Amygdala (tissue), 56 donors: Measurements from ENCODE around the gene USP21.

ENCODE experiments used
- DNase-seq, 56 donors: peaks; one replicate each; lab custom pipeline; 2025; lab: John Stamatoyannopoulos, UW

Gene USP21

DNA sequence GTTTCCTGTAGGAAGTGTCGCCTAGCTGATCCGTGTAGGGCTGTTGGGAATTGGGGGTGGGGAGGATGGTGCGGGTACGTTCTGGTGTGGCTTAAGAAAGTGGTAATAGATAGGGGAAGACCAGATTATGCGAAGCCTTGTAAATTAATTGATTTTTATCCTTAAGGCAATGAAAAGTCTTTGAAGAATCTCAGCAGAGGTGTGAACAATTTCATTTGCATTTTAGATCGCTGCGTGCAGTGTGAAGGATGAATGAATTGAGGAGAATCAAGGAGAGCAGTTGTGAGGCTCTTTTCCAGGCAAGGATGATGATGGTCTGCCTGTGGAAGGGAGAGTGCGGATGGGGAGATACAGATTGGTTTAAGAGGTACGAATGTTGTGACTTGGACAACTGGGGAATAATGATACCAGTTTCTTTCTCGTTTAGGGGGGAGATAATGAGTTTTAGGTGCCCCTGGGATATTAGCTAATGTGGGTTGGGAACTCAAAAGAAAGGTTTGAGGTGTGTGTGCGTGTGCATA, 26.0 kb upstream of the USP21 start:
- DNase-seq, result no peak

DNA sequence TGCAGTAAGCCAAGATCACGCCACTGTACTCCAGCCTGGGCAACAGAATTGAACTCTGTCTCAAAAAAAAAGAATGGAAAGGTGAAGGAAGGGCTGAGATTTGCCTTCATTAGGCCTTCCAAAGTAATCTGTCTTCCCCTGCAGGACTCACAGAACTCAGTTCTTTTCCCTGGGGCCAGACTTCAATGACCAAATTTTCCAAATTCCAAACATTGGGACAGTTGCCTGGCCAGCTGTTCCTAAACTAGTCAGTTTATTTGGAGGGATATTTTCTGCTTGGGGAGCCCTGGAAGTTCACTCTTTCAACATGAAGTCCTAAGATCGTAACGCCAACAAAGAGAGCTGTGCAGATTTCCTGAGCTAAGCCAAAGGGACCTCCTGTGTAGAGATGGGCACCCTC, 21.4 kb upstream of the USP21 start:
- DNase-seq, result no peak

GRCh38 chr1:161138431-161138830, 20.9 kb upstream of the USP21 start:
- no peak for DNase-seq

- DNase-seq, result peak in 2 of 56 donors; percentile 12 to 51
These were observed 19.5 kb upstream of the USP21 start for GRCh38 chr1:161139766-161140165.

GRCh38 chr1:161140755-161141400, 18.4 kb upstream of the USP21 start:
- no peak for DNase-seq

DNA sequence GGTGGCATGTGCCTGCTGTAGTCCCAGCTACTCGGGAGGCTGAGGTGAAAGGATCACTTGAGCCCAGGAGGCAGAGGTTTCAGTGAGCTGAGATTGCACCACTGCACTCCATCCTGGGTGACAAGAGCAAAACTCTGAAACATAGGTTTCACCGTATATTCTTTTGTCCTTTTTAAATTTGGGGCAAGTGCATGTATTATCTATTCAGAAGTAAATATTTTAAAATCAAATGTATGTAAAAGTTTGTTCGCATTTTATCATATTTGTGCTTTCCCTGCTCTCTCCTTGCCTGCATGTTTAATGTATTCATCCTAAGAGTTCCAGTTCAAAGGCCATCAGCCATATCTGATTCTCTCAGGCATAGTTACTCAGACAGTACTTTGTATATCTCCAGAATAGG, 13.5 kb upstream of the USP21 start:
- DNase-seq, result no peak

- DNase-seq, result no peak
These were observed 6.1 kb upstream of the USP21 start for GRCh38 chr1:161153176-161153575.

DNA sequence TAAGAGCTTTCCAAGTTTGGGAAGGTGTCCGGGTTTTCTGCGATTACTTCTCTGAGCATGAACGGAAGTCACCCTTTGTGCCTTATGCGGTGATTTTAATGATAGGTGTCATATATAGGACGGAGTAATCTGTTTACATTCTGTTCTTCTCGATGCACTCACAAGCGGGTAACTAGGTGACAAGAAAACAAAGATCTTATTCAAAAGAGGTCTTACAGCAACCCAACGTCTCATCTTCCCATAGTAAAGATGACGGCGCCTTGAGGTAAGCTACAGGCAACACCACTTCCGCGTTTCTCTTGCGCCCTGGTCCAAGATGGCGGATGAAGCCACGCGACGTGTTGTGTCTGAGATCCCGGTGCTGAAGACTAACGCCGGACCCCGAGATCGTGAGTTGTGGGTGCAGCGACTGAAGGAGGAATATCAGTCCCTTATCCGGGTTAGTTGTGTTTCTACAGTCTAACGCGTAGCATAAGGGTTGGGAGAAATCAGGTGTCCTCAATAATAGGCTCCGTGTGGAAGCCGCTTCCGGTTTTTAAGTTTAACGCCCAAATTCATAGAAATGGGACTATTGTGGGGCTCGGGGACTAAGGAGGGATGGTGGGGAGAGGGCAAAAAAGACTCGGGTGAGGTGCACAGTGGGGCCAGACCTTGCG, 5.5 kb upstream of the USP21 start, which contains the start of gene UFC1:
UFC1 (plus strand) TSS at position 297 of the 656 bp plus-strand sequence; CDS start at position 317, 20 bp downstream.
- DNase-seq, result peak in 55 of 56 donors; percentile 21 to 90 (median 71)

- DNase-seq, result no peak
These were observed 1.4 kb upstream of the USP21 start for GRCh38 chr1:161157867-161158266.

DNA sequence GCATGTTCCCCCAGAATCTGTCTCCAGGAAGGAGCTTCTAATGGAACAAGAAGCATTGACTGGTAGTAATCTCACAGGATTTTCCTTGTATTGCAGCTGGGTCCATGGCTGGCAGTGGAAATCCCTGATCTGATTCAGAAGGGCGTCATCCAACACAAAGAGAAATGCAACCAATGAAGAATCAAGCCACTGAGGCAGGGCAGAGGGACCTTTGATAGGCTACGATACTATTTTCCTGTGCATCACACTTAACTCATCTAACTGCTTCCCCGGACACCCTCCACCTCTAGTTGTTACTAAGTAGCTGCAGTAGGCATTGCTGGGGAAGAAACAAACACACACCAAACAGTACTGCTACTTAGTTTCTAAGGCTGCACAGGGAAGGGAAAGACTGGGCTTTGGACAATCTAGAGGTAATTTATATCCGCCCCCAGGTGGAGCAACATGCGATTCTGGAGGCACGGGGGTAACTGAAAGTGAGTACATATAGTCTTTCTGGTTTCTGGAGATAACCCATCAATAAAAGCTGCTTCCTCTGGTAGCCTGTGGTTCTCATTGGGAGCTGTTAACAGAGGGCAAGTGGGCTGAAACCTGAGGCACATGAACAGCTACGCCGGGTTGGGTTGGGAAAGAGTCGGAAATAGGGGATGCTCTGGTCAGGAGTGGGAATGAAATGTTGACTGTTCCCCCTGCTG, 837 bp upstream of the USP21 start:
- no peak for DNase-seq

- DNase-seq, result peak in 1 of 56 donors; percentile 32
These were observed 578 bp downstream of the USP21 start for GRCh38 chr1:161159913-161160243.

- no peak for DNase-seq
These were observed 1.4 kb downstream of the USP21 start for GRCh38 chr1:161160671-161161145.

DNA sequence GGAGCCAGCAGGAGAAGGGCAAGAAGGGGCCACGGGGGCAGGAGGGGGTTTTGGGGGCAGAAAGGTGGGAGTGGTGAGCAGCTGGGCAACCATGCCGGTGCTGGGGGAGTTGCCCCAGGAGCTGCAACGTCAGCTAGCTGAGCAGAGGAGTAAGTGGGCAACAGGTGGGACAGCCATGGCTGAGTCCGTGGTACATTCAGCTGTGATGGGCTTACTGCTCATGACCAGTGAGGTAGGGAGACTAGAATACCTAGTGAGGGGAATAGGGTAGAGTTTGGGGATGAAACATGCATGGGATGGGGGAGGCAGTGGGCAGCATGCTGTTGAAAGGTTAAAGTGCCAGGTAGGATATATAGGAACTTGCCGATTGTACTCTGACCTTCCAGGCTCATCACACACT, 2.4 kb downstream of the USP21 start:
- DNase-seq, result no peak

DNA sequence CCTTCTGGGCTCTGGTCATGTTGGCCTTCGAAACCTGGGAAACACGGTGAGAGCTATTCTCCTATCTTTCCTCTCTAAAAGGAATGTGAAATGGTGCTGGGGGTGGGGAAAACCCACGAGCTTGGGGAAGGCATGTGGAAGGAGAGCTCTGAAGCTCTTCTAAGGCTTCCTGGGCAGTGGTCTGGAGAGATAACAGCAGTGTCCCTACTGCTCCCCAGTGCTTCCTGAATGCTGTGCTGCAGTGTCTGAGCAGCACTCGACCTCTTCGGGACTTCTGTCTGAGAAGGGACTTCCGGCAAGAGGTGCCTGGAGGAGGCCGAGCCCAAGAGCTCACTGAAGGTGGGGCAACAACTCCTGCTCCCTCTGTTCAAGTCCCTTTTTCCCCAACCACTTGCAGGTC, 2.8 kb downstream of the USP21 start:
- DNase-seq, result no peak

DNA sequence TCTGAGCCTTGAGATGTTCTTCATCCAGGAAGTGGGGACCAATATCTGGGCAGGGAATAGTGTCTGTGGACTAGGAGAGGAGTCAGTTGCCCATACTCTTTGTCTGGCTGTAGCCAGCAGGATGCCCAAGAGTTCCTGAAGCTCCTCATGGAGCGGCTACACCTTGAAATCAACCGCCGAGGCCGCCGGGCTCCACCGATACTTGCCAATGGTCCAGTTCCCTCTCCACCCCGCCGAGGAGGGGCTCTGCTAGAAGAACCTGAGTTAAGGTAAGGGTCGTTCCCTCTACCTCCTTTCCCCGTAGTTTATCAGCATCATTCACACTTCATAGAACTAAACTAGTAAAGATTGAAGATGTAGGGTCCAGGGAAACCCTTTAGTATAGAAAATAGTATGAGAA, 3.5 kb downstream of the USP21 start:
- DNase-seq, result no peak

- no peak for DNase-seq
These were observed 4.5 kb downstream of the USP21 start for GRCh38 chr1:161163793-161164192.

GRCh38 chr1:161164901-161165610, 5.8 kb downstream of the USP21 start:
- DNase-seq, result no peak

GRCh38 chr1:161165742-161166668, 6.7 kb downstream of the USP21 start, which contains the start of gene PPOX:
TSS of gene PPOX (plus strand) at chr1:161166426. CDS start at chr1:161166848, 422 bp downstream.
- peak; percentile 75 to 99 (median 96) for DNase-seq
